Loucy (cell line): ENCODE results near the gene FOXP1.

Experiments used
- H2AFZ ChIP-seq: fragments of 200-600 bp; sonication (generic); 2 replicates; pipeline ENCODE4 v1.6.0; 2016; ENCODE audit warnings: antibody characterized with exemption, mild to moderate bottlenecking, low read length, moderate library complexity
- H3F3A ChIP-seq: fragments of 200-600 bp; 2 replicates; pipeline ENCODE4 v1.6.0; 2016; ENCODE audit warnings: antibody characterized with exemption, low read depth, mild to moderate bottlenecking
- H3K27me3 ChIP-seq: fragments of 200-600 bp; sonication (generic); 2 replicates; pipeline ENCODE4 v1.6.1; 2014; ENCODE audit warnings: low read length, mild to moderate bottlenecking; ENCODE audit not compliant: insufficient read depth, poor library complexity, severe bottlenecking
- H3K36me3 ChIP-seq: fragments of 200-600 bp; sonication (generic); 2 replicates; pipeline ENCODE4 v1.6.1; 2016; ENCODE audit warnings: low read length; ENCODE audit not compliant: insufficient read depth
- H3K4me1 ChIP-seq: fragments of 200-600 bp; sonication (generic); 2 replicates; pipeline ENCODE4 v1.5.1; 2014; ENCODE audit warnings: low read length, mild to moderate bottlenecking; ENCODE audit not compliant: insufficient read depth, poor library complexity, severe bottlenecking
- H3K4me2 ChIP-seq: fragments of 200-600 bp; sonication (generic); 2 replicates; pipeline ENCODE4 v1.6.0; 2014; ENCODE audit warnings: antibody characterized with exemption, low read length, low read depth, mild to moderate bottlenecking; ENCODE audit not compliant: poor library complexity, severe bottlenecking
- H3K4me3 ChIP-seq: fragments of 200-600 bp; sonication (generic); 2 replicates; pipeline ENCODE4 v1.5.1; 2014; ENCODE audit warnings: low read length, mild to moderate bottlenecking, mixed read lengths; ENCODE audit not compliant: poor library complexity, severe bottlenecking
- H3K79me2 ChIP-seq: fragments of 200-600 bp; sonication (generic); 2 replicates; pipeline ENCODE4 v1.6.1; 2014; ENCODE audit warnings: low read length; ENCODE audit not compliant: insufficient read depth
- H3K9ac ChIP-seq: fragments of 200-600 bp; sonication (generic); 2 replicates; pipeline ENCODE4 v1.6.0; 2014; ENCODE audit warnings: mild to moderate bottlenecking, low read depth, low read length, moderate library complexity; ENCODE audit not compliant: poor library complexity, severe bottlenecking
- H3K9me2 ChIP-seq: fragments of 200-600 bp; sonication (generic); replicated peaks from 2 replicates; pipeline ENCODE4 v1.6.1; 2016; ENCODE audit warnings: low read depth, low read length, mixed read lengths
- H3K9me3 ChIP-seq: fragments of 200-600 bp; sonication (generic); 2 replicates; pipeline ENCODE4 v1.6.1; 2014; ENCODE audit warnings: mild to moderate bottlenecking, antibody characterized with exemption, low read length, low read depth; ENCODE audit not compliant: insufficient read depth
- H4K20me1 ChIP-seq: fragments of 200-600 bp; sonication (generic); 2 replicates; pipeline ENCODE4 v1.6.0; 2014; ENCODE audit warnings: antibody characterized with exemption, low read length, mild to moderate bottlenecking; ENCODE audit not compliant: insufficient read depth, poor library complexity, severe bottlenecking
- CTCF ChIP-seq: fragments of 200-600 bp; sonication (generic); conservative IDR thresholded peaks from 2 replicates; pipeline ENCODE4 v1.5.1; 2014; ENCODE audit warnings: mild to moderate bottlenecking, antibody characterized with exemption, low read length
- EZH2phosphoT487 ChIP-seq: fragments of 200-600 bp; IDR thresholded peaks from 2 replicates; pipeline ENCODE4 v1.6.1; 2018; ENCODE audit warnings: antibody characterized with exemption, mild to moderate bottlenecking, moderate library complexity, borderline replicate concordance

The FOXP1 gene

DNA sequence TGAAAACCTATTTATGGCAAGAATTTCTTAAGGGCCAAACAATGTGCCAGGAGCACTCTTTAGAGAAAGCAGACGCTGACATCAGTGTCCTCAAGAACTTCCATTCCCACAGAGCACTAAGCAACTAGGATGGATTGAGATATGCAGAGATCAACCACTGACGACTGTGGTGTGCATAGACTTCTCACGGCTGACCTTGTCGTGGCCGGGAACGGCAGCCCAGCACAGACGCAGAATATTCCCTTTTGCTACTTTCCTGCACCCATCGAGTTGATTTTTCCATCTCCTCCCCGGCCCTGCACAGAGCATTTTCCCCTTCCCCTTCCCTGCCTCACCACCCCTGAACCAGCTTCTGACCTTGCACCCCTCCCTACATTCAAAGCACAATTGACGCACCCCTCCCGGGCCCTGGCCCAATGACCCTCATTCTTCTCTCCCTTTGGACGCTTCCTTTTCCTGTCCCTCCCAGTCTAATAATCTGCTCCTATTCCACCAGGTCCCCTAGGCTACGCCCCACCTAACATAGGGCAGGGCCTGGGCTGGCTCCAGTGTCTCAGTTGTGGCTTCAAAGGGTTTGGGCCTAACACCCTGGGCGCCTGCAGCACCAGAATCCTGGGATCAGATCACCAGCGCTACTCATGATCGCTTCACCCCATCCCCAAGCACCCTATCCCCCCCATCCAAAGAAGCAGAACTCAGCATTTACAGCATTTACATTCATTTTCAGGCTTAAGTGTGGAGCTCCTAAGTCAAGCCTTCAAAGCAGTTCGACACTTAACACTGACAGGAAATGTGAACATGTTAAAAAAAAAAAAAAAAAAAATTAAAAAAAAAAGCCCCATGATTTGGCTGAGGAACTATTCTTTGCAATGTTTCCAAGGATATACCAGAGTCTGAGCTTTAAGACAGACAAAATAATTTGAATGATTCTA is 151.2 kb downstream of the FOXP1 start:
- TF ChIP-seq CTCF (no peak), EZH2phosphoT487 (no peak)

GRCh38 chr3:71430941-71431552 is 152.5 kb downstream of the FOXP1 start:
- Histone ChIP-seq H3K9me3 (no peaks in the 10 kb centered on the region), H3K9me2 (no peaks in the 10 kb centered on the region), H3K4me3 (no peak overlapping the region), H2AFZ (no peak overlapping the region), H3K36me3 (no peaks in the 10 kb centered on the region), H3F3A (no peaks in the 10 kb centered on the region), H3K79me2 (peaks cover 59% of the 10 kb centered on the region; the same call in 1 of the 2 replicates), H3K4me1 (peaks cover 45% of the 10 kb centered on the region), H4K20me1 (no peaks in the 10 kb centered on the region), H3K9ac (no peak overlapping the region), H3K27me3 (no peaks in the 10 kb centered on the region), H3K4me2 (no peak overlapping the region)
- no peak for TF ChIP-seq CTCF
- no peak for TF ChIP-seq EZH2phosphoT487

More for the DNA sequence above, 151.2 kb downstream of the FOXP1 start:
- H3K4me3 ChIP-seq = peak overlapping the region; percentile 41
- H3K9me2 ChIP-seq = no peaks in the 10 kb centered on the region
- H3K27me3 ChIP-seq = no peaks in the 10 kb centered on the region
- H3K9ac ChIP-seq = peak overlapping the region; percentile 68
- peaks cover 59% of the 10 kb centered on the region; the same call in 1 of the 2 replicates for H3K79me2 ChIP-seq
- H4K20me1 ChIP-seq = no peaks in the 10 kb centered on the region
- H2AFZ ChIP-seq = no peak overlapping the region
- H3K4me1 ChIP-seq = peaks cover 40% of the 10 kb centered on the region
- no peaks in the 10 kb centered on the region; the same call in 1 of the 2 replicates for H3K36me3 ChIP-seq
- H3F3A ChIP-seq = no peaks in the 10 kb centered on the region
- peak overlapping the region; percentile 61 for H3K4me2 ChIP-seq
- no peaks in the 10 kb centered on the region for H3K9me3 ChIP-seq

DNA sequence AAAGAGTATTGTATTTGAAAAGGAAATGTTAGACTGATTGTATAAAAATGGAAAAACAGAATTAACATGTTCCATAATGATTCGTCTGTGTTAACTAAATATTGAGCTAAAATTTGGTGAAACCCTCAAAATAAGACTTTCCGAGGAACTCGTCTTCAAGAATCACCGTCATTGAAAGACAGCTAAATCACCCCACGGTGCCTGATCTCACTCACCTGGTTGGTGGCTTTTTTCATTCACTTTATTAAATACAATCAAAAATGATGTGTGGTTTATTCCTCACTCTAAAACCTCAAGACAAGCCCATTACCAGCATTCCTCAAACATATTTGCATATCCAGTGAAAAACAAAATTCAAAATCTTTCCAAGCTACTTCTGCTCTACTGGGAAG is 153.9 kb downstream of the FOXP1 start:
- Histone ChIP-seq H3F3A (no peaks in the 10 kb centered on the region; the same call in 1 of the 2 replicates), H4K20me1 (no peaks in the 10 kb centered on the region), H3K4me2 (no peak overlapping the region), H3K27me3 (no peaks in the 10 kb centered on the region), H3K9me2 (no peaks in the 10 kb centered on the region), H3K9me3 (no peaks in the 10 kb centered on the region), H3K4me1 (peaks cover 55% of the 10 kb centered on the region), H3K9ac (no peak overlapping the region), H3K79me2 (peaks cover 63% of the 10 kb centered on the region; the same call in 1 of the 2 replicates), H2AFZ (no peak overlapping the region), H3K36me3 (no peaks in the 10 kb centered on the region), H3K4me3 (no peak overlapping the region)
- TF ChIP-seq CTCF (no peak), EZH2phosphoT487 (no peak)
